ENCODE results near the gene RCBTB1.
"Not testable (repeated sequence)": the region's sequence is repeated elsewhere in the genome, so short reads cannot be mapped to it uniquely, and the experiment has no call there.

RCBTB1 gene

DNA sequence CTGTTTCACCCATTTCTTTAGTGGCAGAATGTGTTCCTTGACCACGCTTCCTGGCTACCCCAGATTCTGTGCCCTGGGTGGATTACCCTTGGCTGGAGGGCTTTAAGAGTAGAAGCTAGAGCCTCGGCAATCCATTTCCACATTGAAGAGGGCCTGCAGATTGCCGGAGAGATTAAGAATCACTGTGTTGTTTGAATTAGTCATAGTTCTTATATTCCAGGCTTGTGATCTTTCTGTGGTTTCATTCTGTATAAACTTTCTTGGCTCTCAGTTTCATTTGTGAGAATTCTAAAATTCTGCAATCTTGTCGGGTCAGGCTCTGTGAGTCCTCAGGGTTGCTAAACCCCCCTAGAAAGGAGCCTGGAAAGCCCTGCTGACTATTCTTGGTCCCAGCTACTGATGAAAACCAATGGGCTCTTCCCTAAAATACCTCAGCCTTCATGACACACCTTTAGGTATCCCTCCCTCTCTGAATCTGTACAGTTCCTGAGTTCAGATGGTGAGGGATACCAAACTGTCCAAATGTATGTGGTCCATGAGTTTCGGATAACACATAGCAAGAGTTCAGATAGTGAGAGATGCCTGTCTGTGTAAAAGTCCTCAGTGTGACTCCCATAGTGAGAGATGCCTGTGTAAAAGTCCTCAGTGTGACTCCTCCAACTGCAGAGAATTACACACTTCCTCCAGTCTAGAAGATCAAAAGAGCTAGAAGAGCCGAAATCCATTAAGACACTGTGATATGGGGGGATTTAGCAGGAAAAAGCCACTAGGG is 85.3 kb downstream of the RCBTB1 start:
- no peak for DNase-seq

DNA sequence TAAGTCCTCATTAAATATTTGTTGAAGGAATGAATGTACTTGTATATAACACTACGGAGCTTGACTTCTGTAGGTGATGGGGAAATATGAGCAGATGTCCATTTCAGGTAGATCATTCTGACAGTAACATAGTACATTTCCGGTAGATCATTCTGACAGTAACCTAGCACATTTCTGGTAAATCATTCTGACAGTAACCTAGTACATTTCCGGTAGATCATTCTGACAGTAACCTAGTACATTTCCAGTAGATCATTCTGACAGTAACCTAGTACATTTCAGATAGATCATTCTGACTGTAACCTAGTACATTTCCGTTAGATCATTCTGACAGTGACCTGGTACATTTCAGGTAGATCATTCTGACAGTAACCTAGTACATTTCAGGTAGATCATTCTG is 87.2 kb downstream of the RCBTB1 start:
- no peak for DNase-seq

- DNase-seq = no peak
Measured at GRCh38 chr13:49497272-49497671, 88.1 kb downstream of the RCBTB1 start.

DNA sequence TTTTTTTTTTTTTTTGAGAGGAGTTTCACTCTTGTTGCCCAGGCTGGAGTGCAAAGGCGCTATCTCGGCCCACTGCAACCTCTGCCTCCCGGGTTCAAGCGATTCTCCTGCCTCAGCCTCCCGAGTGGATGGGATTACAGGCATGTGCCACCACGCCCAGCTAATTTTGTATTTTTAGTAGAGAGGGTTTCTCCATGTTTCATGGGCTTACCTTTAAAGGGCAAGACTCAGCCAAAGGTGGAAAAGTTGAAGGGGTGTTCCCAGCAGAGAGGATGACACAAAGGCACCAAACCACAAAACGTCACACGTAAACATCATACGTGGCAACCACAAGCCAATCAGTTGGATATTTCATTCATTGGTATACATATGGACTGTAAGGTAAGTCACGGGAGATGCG is 88.5 kb downstream of the RCBTB1 start:
- DNase-seq = not testable (repeated sequence)

- DNase-seq = peak; percentile 35
Measured at GRCh38 chr13:49495783-49496762, 89.3 kb downstream of the RCBTB1 start, which contains the start of gene PHF11. Gene PHF11, plus strand, starts transcription at chr13:49495953. Its CDS starts 49 bp downstream, at chr13:49496002.

DNA sequence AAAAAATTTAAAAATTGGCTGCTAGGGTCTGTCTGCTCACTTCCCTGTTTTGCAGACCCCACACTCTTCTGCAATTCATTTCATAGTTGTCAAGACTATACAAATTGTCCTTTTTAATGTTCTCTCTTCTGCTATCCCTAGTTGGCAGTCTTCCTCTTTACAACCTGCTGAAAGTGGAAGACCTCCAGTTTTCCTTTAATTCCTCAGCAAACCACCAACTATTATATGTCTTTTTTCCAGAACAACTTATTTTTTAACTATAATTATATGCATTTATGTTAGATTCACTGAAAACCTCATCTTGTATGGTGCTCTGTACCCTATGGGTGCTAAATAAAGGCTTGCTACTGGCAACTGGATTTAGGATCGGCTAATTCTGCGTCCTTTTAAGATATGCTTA is 90.7 kb downstream of the RCBTB1 start:
- DNase-seq = peak; percentile 12

- no peak for DNase-seq
Measured at GRCh38 chr13:49488563-49488962, 96.8 kb downstream of the RCBTB1 start.

Measured in KG1 (cell line).